ENCODE results near the gene GDNF.

GRCh38 chr5:37770786-37771185 lies 69.1 kb downstream of the GDNF start:
- TF ChIP-seq CTBP1 (IDR thresholded peaks at IDR 0.05; ENCODE audit: borderline replicate concordance) = no peak
- TF ChIP-seq BHLHE40 (IDR thresholded peaks at IDR 0.05; ENCODE audit: borderline replicate concordance) = no peak
- no peak for TF ChIP-seq NFRKB (IDR thresholded peaks at IDR 0.05)
- TF ChIP-seq ELF4 (IDR thresholded peaks at IDR 0.05) = no peak
- TF ChIP-seq HDGF (IDR thresholded peaks at IDR 0.05; ENCODE audit: borderline replicate concordance) = no peak
- TF ChIP-seq FOXA1 (IDR thresholded peaks at IDR 0.05) = no peak
- no peak for TF ChIP-seq SUZ12 (IDR thresholded peaks at IDR 0.05)
- TF ChIP-seq SP1 (IDR thresholded peaks at IDR 0.05) = no peak
- TF ChIP-seq TARDBP (IDR thresholded peaks at IDR 0.05) = no peak
- TF ChIP-seq ARNT (IDR thresholded peaks at IDR 0.05) = no peak
